T-helper 2 cell (primary cell): ENCODE measurements around the gene NFKB2.

ENCODE experiments used
- DNase-seq, 5 experiments: peaks; one replicate each; pipeline versions ENCODE4 v3.0.0 to v3.0.0-alpha.2; 2012 to 2022

The NFKB2 gene

DNA sequence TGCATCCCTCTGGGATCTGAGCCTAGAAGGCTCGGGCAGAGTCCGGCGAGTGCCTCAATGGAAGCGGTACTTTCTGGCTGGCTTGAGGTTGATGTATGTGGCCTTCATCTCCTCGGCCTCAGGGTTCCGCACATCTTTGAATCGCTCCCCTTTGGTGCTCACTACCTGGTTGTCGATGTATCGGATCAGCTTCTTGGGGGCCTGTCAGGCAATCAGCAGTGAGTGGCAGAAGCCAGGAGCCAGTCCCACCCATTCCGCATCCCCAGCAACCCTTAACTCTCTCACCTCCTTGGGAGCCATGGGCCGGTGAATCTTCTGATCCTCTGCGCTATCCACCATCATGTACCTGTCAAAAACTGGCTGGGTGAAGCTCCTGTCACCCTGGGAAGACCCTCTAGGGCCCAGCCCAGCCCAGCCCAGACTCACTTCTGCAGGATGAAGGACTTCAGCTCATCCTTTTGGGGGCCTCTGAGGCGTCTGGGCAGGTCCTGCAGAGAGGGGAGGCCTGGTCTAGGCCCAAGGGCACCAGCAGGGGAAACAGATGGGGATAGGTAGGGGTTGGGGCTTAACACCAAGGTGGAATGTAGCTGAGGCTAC is 28.0 kb downstream of the NFKB2 start:
- no peak for DNase-seq

DNA sequence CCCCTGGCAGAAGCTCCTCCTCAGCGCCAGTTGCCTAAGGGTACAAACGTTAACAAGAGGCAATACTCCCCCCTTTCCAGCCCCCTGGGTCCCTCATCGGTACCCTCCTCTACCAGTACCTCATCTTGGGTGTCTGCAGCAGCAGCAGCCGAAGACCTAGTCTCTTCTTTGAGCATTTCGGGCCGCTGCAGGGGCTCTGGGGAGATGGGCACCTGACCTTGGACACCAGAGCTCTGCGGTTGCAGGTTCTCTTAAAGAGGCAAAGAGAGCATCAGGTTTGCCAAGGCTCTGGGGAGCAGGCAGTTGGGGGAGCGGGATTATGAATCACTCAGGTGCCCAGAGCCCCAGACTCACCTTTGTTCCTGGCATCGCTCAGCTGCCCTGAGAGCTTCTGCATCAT is 28.6 kb downstream of the NFKB2 start:
- no peak for DNase-seq

- DNase-seq = no peak
Observed at GRCh38 chr10:102424916-102425315, 29.4 kb downstream of the NFKB2 start.

GRCh38 chr10:102425444-102425843 is 29.9 kb downstream of the NFKB2 start:
- DNase-seq = no peak

GRCh38 chr10:102426803-102427287 is 31.3 kb downstream of the NFKB2 start:
- no peak for DNase-seq

- DNase-seq = no peak
Observed at GRCh38 chr10:102429468-102429867, 34.0 kb downstream of the NFKB2 start.

- no peak for DNase-seq
Observed at GRCh38 chr10:102431452-102432124, 36.1 kb downstream of the NFKB2 start.

- peak; percentile 84 to 97 (median 92) for DNase-seq
Observed at GRCh38 chr10:102432162-102432950, 36.9 kb downstream of the NFKB2 start, which contains the start of gene CUEDC2. Gene CUEDC2, minus strand, starts transcription at chr10:102432574. Its CDS starts 7,386 bp downstream, at chr10:102425188.

DNA sequence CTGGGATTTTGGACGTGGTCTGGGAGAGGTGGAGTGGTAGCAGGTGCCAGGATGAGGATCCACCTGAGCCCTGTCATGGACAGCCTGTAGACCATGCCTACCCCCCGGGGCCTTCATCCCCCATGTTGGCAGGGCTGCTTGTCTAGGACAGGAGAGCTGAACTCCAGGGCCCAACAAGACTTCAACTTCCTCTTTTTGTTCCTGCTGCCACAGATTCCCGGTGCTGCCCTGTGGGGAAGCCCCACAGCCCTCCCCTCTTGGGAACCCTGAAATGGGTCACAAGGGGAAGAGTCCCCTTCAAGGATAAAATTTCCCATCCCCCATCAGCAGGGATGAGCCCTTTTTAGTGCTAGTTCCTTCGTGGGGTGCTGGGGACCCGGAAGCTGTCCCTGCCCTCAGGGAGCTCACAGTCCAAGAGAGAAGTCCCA is 38.1 kb downstream of the NFKB2 start:
- DNase-seq = no peak

DNA sequence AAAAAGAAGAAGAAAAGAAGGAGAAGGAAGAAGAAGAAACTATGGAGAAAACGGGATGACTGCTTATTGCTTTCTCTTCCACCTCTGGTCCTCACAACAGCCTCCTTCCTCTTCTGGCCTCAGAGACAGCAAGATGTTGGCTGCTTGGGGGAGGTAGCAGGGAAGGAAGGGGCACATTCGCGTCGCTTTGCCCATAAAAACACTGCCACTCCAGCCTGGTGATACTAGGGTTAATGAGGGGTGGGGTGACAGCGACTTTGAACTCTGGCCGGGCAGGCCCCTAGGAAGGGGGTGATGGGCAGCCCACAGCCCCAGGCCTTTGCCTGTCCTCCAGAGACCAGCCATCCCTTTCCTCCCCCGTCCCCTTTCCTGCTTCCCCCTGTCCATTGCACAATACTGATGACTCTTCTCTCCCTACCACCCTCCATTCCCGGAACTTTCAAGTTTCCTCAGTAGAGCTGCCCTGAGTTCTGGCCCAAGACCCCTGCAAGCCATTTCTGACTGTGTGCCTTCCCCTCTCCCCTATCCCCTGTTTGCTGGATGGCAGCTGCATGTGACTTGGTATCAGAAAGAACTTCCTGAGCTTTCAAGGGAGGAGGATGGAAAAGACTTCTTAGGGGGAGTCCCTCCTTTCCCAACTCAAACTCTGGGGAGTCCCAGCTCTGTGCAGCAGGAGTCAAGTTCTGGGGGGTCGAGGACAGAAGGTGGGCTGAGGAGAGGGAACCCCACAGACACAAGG is 39.1 kb downstream of the NFKB2 start:
- DNase-seq = no peak

DNA sequence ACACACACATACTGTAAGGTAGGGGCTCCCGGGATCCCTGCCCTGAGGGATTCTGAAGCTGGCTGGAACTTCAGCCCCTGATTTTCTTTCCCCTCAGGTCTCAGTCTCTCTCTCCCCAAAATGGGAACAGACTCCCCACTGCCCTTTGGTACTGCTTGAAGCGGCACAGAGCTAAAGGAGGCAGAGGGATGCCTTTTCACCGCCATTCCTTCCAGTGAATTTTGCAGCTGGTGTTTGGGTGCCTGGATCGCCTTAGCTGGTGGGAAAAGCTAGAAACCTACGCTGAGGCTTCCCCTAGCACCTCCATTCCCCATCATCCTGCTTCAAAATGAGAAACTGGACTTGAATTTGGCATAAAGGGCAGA is 39.6 kb downstream of the NFKB2 start:
- DNase-seq = no peak

GRCh38 chr10:102435529-102436233 is 40.2 kb downstream of the NFKB2 start:
- DNase-seq = peak in 1 of 5 experiments; percentile 71

DNA sequence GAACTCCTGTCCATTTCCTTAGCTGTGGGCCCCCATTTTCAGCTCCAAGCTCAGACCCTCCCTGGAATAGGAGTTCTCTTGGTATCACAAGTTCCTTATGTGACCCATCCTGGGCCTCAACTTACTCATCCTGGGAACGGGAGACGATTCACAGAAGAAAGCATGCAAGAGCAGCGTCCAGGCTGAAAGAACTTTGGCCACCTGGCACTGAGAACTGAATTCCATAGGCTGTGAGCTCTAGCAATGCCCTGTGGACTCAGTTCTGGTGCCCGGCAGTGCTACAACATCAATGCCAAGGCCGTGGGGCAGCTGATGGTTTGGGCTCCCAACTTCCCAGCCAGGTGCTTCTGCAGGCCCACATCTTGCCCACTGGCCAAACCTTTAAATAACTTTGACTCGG is 40.8 kb downstream of the NFKB2 start:
- DNase-seq = no peak

DNA sequence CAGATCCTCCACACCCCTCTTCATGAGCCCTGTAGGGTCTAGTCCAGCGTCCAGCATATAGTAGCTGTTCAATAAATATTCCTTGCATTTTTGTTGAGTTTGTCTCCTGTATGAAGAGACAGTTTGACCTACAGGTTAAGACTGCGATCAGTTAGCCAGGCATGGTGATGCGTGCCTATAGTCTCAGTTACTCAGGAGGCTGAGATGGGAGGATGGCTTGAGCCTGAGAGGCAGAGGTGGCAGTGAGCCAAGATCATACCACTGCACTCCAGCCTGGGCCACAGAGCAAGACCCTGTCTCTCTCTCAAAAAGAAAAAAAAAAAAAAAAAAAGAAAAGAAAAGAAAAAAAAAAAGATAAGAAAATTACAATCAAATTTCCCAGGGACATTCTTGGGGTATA is 42.0 kb downstream of the NFKB2 start:
- no peak for DNase-seq

DNA sequence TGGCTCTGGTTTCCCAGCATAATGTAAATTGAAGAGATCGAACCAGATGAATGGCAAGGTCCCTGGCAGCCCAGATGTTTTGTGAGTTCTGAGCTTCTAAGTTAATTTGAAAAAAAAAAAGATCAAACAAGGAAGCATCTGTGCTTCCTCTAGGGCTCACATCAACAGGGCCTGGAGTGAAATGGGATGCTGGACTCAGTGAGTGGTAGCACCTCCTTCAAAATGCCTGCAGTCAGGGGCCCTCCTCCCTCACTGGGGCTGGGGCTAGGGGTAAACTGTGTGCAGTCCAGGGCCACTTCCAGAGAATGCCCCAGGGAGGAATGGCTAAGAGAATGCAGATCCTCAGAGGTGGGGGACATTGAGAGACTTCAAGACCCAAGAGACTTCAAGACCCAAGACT is 42.9 kb downstream of the NFKB2 start:
- no peak for DNase-seq

- DNase-seq = no peak
Observed at GRCh38 chr10:102444851-102445250, 49.3 kb downstream of the NFKB2 start.

GRCh38 chr10:102449321-102450123 is 54.0 kb downstream of the NFKB2 start:
- peak; percentile 59 to 95 (median 79) for DNase-seq

- DNase-seq = no peak
Observed at GRCh38 chr10:102450124-102450373, 54.5 kb downstream of the NFKB2 start.

GRCh38 chr10:102450374-102451104 is 55.0 kb downstream of the NFKB2 start:
- DNase-seq = peak; percentile 71 to 98 (median 85)

DNA sequence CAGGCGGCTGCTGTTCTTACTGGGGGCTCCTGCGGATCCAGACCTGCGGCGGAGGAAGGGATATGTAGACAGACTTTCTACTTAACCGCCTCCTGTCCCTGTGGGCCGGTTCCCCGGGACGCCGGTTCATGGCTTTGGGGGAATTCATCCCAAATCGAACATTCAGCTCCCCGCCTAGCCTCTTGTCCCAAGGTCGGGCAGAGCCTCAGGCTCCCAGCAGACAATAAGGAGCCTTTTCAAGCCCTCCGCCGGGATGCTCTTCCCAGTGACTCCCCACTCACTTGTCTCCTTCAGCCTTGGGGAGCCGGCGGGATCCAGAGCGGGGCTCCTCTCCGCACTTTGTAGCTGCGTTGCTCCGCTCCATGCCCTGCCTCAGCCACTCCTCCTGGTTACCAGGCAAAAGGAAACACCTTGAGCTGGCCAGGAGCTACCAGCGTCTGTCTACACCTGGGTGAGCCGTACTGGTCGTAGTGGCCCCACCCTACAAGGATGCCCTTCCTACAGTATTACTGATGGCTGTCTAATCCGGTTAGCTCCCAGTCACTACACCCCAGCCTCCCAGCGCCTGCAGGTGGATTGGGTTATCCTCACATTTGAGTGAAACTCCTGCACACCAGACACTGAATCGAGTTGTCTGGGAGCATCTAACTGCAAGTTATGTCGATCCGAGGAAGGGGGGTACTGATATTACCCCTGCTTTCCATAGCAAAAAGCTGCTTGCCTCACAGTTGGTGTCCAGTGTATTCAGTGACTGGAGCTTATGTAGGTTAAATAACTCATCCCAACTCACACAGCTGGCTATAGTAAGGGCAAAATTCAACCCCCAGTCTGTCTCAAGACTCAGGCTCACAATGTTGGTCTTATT is 55.8 kb downstream of the NFKB2 start, which contains the start of gene C10orf95:
C10orf95 (minus strand) TSS at position 439 of the 865 bp plus-strand sequence. CDS start 450 bp downstream, outside the sequence.
- no peak for DNase-seq
